Measurements from ENCODE around the gene COPA. TPM values are rescaled to one million over a fixed set of nuclear protein-coding genes. Genes with fewer than 3 reads are reported as not detected.

COPA gene
- total RNA-seq, 1 experiment from 2014 or later: 118 TPM

DNA sequence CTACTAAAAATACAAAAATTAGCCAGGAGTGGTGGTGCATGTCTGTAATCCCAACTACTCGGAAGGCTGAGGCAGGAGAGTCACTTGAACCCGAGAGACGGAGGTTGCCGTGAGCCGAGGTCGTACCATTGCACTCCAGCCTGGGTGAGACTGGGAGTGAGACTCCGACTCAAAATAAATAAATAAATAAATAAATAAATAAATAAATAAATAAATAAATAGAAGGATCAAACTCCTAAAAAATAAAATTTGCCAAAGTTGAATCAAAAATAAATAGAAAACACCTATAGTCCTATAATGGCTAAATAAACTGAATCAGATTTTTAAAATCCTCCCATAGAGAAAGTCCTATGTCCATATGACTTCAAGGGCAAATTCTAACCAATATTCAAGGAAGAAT is 42.9 kb downstream of the COPA start:
- Histone ChIP-seq H3K27me3 (ENCODE audit: control insufficient read depth, insufficient read depth, low read length) (no peaks in the 10 kb centered on the region), H3K4me1 (ENCODE audit: control insufficient read depth, insufficient read depth, low read length) (no peaks in the 10 kb centered on the region), H3K36me3 (ENCODE audit: control insufficient read depth, insufficient read depth, low read length) (peaks cover 46% of the 10 kb centered on the region), H3K9me3 (ENCODE audit: control insufficient read depth, insufficient read depth, low read depth, low read length) (no peaks in the 10 kb centered on the region), H3K27ac (ENCODE audit: low read length) (no peak overlapping the region), H3K4me3 (ENCODE audit: low read depth in 2 of 2, low read length in 2 of 2) (no peak overlapping the region)
- no TSS peak for BruUV-seq (replicated peaks)
- DNase-seq (ENCODE audit: low read depth, low spot score) (no peak), ATAC-seq (no peak)
- TF ChIP-seq SIN3A (IDR thresholded peaks at IDR 0.05; ENCODE audit: borderline replicate concordance, insufficient read depth, low read depth, low read length): no peak
- no peak for TF ChIP-seq POLR2AphosphoS5 (IDR thresholded peaks at IDR 0.05; ENCODE audit: low read depth, low read length)
- TF ChIP-seq TCF7L2 (IDR thresholded peaks at IDR 0.05; ENCODE audit: low read depth, low read length): no peak
- TF ChIP-seq, protein P1, sequence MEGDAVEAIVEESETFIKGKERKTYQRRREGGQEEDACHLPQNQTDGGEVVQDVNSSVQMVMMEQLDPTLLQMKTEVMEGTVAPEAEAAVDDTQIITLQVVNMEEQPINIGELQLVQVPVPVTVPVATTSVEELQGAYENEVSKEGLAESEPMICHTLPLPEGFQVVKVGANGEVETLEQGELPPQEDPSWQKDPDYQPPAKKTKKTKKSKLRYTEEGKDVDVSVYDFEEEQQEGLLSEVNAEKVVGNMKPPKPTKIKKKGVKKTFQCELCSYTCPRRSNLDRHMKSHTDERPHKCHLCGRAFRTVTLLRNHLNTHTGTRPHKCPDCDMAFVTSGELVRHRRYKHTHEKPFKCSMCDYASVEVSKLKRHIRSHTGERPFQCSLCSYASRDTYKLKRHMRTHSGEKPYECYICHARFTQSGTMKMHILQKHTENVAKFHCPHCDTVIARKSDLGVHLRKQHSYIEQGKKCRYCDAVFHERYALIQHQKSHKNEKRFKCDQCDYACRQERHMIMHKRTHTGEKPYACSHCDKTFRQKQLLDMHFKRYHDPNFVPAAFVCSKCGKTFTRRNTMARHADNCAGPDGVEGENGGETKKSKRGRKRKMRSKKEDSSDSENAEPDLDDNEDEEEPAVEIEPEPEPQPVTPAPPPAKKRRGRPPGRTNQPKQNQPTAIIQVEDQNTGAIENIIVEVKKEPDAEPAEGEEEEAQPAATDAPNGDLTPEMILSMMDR (IDR thresholded peaks at IDR 0.05): no peak
- TF ChIP-seq, protein P2, sequence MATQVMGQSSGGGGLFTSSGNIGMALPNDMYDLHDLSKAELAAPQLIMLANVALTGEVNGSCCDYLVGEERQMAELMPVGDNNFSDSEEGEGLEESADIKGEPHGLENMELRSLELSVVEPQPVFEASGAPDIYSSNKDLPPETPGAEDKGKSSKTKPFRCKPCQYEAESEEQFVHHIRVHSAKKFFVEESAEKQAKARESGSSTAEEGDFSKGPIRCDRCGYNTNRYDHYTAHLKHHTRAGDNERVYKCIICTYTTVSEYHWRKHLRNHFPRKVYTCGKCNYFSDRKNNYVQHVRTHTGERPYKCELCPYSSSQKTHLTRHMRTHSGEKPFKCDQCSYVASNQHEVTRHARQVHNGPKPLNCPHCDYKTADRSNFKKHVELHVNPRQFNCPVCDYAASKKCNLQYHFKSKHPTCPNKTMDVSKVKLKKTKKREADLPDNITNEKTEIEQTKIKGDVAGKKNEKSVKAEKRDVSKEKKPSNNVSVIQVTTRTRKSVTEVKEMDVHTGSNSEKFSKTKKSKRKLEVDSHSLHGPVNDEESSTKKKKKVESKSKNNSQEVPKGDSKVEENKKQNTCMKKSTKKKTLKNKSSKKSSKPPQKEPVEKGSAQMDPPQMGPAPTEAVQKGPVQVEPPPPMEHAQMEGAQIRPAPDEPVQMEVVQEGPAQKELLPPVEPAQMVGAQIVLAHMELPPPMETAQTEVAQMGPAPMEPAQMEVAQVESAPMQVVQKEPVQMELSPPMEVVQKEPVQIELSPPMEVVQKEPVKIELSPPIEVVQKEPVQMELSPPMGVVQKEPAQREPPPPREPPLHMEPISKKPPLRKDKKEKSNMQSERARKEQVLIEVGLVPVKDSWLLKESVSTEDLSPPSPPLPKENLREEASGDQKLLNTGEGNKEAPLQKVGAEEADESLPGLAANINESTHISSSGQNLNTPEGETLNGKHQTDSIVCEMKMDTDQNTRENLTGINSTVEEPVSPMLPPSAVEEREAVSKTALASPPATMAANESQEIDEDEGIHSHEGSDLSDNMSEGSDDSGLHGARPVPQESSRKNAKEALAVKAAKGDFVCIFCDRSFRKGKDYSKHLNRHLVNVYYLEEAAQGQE (IDR thresholded peaks at IDR 0.05; ENCODE audit: insufficient read depth in 1 of 2, low read depth in 2 of 2, low read length in 1 of 2): no peak
- intact Hi-C loops (cut with micrococcal nuclease; ENCODE audit: unreplicated experiment) (no loop called here), in situ Hi-C loops (cut with HindIII; ENCODE audit: low pct_unique_long_range_greater_than_20kb, low sequenced_read_pairs) (no loop called here)
- CTCF ChIA-PET: no interaction called here
- POLR2A ChIA-PET: no interaction called here

DNA sequence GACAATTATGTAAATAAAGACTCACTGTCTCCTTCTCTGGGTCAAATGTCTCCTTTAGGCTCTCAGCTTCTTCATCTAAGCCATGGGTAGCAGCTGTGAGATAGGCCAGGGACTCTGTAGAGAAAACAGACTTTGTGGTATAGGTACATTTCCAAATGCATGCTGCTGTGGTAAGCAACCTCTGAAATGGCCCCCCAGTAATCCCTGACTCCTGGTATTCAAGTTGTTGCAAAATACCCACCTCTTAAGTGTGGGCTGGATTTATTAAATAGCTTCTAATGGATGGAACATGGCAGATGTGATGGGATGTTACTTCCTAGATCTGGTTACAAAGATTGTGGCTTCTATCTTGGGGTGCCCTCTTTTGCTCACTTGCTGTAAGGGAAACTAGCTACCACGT is 47.0 kb downstream of the COPA start:
- intact Hi-C loops (cut with micrococcal nuclease; ENCODE audit: unreplicated experiment): no loop called here
- Histone ChIP-seq H3K27ac (ENCODE audit: low read length) (no peak overlapping the region), H3K27me3 (ENCODE audit: control insufficient read depth, insufficient read depth, low read length) (no peaks in the 10 kb centered on the region), H3K4me1 (ENCODE audit: control insufficient read depth, insufficient read depth, low read length) (no peaks in the 10 kb centered on the region), H3K4me3 (ENCODE audit: low read depth in 2 of 2, low read length in 2 of 2) (no peak overlapping the region), H3K36me3 (ENCODE audit: control insufficient read depth, insufficient read depth, low read length) (peaks cover 48% of the 10 kb centered on the region), H3K9me3 (ENCODE audit: control insufficient read depth, insufficient read depth, low read depth, low read length) (no peaks in the 10 kb centered on the region)
- TF ChIP-seq TCF7L2 (IDR thresholded peaks at IDR 0.05; ENCODE audit: low read depth, low read length) (no peak), SIN3A (IDR thresholded peaks at IDR 0.05; ENCODE audit: borderline replicate concordance, insufficient read depth, low read depth, low read length) (no peak), POLR2AphosphoS5 (IDR thresholded peaks at IDR 0.05; ENCODE audit: low read depth, low read length) (no peak)
- TF ChIP-seq, protein P2 (IDR thresholded peaks at IDR 0.05; ENCODE audit: insufficient read depth in 1 of 2, low read depth in 2 of 2, low read length in 1 of 2): no peak
- TF ChIP-seq, protein P1 (IDR thresholded peaks at IDR 0.05): no peak
- in situ Hi-C loops (cut with HindIII; ENCODE audit: low pct_unique_long_range_greater_than_20kb, low sequenced_read_pairs): no loop called here
- DNase-seq (ENCODE audit: low read depth, low spot score) (no peak), ATAC-seq (no peak)
- CTCF ChIA-PET: no interaction called here
- POLR2A ChIA-PET: no interaction called here
- no TSS peak for BruUV-seq (replicated peaks)

Measured in Panc1 (cell line).